ENCODE data around the gene FOXD4.
"Not testable (repeated sequence)": the region's sequence is repeated elsewhere in the genome, so short reads cannot be mapped to it uniquely, and the experiment has no call there.

GRCh38 chr9:117995-118467, at the start of gene FOXD4:
- not testable (repeated sequence) for TF ChIP-seq CTCF, POLR2A (IDR thresholded peaks at IDR 0.05)
